Activated CD4-positive, alpha-beta T cell treated with anti-CD3 and anti-CD28 coated beads for 4 hours (primary cell): Measurements from ENCODE around the gene ARHGEF39.

Experiments
- DNase-seq, 2 donors: peaks; one replicate each; pipeline ENCODE4 v3.0.0-alpha.2; 2020

Gene ARHGEF39

GRCh38 chr9:35690614-35691333, 25.8 kb upstream of the ARHGEF39 start:
- DNase-seq, result peak; percentile 15 to 36

GRCh38 chr9:35690294-35690613, 25.3 kb upstream of the ARHGEF39 start:
- DNase-seq, result no peak

- no peak for DNase-seq
Observed at GRCh38 chr9:35689542-35690293, 24.7 kb upstream of the ARHGEF39 start, which contains the start of gene TPM2. TPM2 (minus strand) TSS chr9:35689925; CDS start chr9:35689817, 108 bp downstream.

DNA sequence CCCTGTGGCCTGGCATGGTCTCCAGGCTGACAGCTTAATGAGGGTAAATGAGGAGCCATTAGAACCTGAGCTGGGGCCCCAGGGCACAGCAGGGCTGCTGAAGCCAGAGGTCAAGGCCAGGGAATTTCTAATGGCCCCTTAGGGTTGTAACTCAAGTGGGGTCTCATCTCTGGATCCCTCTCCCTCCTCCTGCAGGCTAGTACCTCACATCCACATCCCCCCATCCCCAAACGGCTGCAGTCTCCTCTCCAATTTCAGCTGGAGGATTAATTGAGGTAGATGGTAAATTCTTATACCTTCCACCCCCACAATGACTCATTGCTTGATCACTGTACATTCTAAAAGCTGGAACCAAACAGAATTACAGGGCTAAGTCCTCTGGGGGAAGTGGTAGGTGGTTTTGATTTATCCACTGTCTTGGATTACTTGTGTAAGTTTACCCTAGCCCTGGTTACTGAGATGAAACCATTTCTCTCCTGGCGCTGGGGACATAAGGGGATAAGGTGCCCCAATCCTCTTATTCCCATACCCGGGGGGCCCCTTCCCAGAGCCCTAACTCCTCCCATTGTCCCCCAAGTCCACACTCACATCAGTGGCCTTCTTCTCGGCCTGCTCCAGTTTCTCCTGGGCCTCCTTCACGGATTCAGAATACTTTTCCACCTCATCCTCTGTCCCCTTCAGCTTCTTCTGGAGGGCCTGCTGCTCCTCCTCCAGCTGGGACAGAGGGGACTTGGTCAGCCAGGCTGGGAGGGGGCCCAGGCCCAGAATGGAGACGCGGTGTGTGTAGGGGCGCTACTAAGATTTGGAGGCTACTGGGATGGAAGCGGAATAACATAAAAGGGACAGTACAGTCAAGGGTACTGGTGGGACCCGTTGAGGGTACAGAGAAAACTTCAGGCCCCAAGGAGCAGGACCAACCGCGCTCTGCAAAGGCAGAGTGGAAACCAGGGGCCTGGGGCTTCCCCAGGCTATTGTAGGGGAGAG, 23.9 kb upstream of the ARHGEF39 start:
- DNase-seq, result no peak

DNA sequence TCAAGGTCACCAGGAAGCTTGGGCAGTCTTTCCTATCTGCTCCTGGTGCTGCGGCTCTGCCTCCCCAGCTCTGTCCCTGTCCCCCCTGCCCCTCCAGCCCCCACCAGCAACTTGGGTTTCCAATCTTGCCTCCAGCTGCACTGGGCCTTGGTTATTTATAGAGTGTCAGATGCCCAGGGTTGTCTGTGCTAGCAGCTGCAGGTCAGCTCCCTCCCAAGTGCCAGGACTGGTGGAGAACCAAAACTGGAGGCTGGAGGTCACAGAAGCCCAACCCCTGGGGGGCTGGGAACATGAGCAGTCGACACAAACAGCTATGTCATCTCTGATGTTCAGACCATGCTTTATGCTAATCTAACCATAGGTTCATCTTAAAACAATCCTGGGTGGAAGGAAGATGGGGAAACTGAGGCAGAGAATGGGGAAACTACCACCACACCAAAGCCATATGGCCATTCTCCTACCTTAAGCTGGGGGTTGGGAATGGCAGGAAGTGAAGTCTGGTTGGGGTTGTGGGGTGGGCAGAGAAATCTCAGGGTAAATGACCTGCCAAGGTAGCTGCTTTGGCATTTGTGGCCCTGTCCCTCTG, 23.1 kb upstream of the ARHGEF39 start:
- DNase-seq, result no peak

DNA sequence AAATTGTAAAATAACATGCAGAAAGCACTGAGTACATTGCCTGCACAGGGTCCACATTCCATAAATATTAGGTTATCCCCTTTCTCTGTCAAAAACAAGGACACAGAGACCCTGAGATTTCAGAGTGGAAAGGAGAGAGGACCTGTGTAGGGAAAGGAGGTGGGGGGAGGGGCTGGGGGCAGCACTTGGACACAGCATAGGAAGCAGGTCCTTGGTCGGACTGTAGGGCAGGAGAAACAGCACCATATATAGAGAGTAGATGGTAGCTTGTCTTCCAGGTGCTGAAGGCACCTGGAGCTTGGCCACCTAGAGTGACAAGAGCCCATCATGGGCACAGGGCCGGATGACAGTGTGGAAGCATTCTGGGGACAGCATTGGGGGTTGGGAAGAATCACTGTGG, 22.3 kb upstream of the ARHGEF39 start:
- no peak for DNase-seq

DNA sequence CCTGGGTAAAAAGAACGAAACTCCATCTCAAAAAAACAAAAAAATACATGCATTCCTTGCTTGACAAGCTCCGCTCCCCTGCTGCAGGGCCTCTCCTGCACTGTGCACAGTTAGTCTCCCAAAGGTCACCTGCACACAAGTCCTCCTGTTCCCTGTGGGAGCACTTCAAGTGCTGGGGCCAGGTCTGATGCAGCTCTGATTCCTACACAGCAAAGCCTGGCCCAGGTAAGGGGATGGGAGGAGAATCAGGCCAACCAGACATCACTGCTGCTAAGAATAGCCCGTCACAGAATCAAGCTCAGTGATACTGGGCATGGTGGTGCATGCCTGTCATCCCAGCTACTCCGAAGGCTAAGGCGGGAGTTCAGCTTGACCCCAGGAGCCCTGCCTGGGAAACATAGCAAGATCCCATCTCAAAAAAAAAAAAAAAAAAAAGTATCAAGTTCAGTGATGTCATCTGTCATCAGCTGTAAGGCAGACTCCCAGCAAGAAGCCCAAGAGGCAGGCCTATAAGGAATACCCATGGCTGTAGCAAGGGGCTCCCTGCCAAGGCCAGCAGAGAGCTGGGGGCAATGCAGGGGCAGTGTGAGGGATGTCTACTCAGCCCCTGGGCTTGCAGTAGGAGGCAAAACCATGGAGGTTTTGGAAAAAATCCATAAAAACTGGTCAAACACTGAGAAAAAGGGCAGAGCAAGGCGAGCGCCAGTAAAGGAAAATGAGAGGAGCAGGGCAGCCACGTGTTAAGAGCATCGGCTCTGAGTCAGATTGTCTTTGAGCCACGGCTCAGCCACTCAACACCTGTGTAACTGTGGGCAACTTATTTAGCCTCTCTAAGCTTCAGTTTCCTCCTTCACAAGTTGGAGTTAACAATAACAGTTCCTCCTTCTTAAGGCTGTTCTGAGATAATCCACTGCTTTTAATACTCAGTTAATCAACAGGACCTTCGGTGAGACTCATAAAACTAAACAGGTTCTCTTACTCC, 21.5 kb upstream of the ARHGEF39 start:
- no peak for DNase-seq

DNA sequence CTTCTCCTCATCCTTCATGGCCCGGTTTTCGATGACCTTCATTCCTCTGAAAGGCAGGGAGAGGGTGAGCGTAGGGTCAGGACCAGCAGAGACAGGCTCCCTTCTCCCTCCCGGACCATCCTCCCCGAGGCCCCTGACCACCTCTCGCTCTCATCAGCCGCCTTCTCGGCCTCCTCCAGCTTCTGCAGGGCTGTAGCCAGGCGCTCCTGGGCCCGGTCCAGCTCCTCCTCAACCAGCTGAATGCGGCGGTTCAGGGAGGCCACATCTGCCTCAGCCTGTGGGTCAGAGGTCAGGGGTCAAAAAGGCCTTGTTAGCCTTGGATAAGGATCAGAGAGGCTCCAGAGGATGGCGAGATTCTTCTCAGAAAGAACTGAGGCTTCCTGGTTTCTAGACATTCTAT, 20.5 kb upstream of the ARHGEF39 start:
- DNase-seq, result no peak

GRCh38 chr9:35684921-35685320, 19.9 kb upstream of the ARHGEF39 start:
- DNase-seq, result no peak

- no peak for DNase-seq
Observed at GRCh38 chr9:35683323-35683722, 18.3 kb upstream of the ARHGEF39 start.

DNA sequence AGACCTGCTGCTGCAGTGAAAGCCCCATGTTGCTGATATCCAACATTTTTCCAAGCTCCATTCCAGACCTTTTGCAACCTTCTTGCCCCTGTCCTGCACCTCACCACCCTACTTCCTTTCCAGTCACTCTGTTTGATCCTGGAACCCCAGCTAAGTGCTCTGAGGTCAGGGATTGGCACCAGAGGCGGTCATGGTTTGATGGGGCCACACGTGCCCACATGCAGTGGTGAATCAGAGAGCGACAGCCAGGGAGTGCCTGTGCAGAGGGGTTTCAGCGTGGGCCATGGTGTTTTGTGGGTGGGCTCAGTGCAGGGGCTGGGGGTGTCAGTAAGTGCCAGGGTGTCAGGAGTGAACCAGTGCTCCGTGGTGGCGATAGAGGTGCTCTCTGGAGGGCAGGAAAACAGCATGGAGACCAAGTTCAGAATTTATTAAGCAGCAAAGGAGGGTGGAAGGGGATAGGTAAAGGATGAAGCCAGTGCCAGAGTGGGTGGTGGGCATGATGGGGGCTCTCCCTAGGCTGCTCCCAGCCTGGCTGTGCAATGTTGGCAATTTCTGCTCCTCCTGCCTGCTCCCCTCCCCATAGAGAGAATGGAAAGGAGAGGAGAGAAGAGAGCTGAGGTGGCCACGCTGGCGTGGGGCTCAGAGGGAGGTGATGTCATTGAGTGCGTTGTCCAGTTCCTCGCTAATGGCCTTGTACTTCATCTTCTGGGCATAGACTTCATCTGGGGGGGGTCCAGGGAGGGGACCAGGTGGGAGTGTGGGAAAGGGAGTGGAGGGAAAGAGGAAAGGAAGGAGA, 17.7 kb upstream of the ARHGEF39 start:
- DNase-seq, result no peak

- DNase-seq, result no peak
Observed at GRCh38 chr9:35682051-35682450, 17.1 kb upstream of the ARHGEF39 start.

DNA sequence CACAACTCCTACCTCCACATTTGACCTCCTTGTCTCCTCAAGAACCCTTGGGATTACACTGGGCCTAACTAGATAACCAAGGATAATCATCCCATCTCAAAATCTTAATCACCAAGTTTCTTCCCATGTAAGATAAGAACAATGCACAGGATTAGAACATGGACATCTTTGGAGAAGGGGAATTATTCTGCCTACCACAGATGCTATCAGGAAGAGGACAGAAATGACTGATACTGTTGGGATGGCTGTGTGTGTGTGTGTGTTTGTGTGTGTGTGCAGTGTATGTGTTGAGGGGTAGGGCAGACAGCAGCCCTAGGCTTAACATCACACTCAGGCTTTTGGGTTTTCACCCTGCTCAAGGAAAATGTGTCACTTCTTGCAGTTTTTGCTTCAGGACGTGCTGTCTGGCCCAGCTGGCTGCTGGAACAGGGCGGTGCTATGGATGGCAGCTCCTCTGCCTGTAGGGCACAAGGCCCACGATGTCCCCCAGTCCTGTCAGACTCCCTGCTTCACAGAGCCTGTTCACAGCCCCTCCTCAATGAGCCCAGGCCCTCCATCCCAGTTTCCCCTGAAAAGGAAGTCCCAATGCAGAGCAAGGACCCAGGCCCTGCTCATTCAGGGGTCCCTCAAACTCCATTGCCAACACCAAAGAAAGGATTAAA, 16.5 kb upstream of the ARHGEF39 start:
- no peak for DNase-seq

DNA sequence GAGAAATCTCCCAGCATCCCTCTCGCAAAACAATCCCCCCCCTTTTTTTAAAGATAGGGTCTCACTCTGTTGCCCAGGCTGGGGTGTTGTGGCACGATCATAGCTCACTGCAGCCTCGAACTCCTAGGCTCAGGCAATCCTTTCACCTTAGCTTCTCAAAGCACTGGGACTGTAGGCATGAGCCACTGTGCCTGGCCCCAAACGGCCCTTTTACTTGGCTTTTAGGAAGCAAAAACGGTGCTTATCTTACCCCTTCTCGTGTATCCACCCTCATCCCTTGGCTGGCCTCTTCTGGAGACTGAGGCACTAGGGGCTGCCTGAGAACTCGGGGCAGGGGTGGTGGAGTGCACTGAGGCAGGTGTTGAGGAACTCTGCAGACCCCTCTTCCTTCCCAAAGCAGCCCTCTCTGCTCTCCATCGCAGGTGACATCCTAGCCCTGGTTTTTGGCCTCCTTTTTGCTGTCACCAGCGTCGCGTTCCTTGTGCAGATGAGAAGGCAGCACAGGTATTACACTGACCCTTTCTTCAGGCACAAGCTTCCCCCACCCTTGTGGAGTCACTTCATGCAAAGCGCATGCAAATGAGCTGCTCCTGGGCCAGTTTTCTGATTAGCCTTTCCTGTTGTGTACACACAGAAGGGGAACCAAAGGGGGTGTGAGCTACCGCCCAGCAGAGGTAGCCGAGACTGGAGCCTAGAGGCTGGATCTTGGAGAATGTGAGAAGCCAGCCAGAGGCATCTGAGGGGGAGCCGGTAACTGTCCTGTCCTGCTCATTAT, 15.5 kb upstream of the ARHGEF39 start:
- DNase-seq, result no peak

- DNase-seq, result no peak
Observed at GRCh38 chr9:35679766-35680330, 14.9 kb upstream of the ARHGEF39 start.

DNA sequence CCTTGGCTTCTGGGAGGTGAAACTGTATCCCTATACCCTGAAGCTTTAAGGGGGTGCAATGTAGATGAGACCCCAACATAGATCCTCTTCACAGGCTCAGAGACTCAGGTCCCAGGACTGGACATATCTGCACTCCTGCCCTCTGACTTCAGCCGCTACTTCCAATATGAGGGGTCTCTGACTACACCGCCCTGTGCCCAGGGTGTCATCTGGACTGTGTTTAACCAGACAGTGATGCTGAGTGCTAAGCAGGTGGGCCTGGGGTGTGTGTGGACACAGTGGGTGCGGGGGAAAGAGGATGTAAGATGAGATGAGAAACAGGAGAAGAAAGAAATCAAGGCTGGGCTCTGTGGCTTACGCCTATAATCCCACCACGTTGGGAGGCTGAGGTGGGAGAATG, 14.1 kb upstream of the ARHGEF39 start:
- no peak for DNase-seq

GRCh38 chr9:35675732-35676392, 10.9 kb upstream of the ARHGEF39 start:
- DNase-seq, result no peak

GRCh38 chr9:35675204-35675603, 10.2 kb upstream of the ARHGEF39 start:
- DNase-seq, result no peak

DNA sequence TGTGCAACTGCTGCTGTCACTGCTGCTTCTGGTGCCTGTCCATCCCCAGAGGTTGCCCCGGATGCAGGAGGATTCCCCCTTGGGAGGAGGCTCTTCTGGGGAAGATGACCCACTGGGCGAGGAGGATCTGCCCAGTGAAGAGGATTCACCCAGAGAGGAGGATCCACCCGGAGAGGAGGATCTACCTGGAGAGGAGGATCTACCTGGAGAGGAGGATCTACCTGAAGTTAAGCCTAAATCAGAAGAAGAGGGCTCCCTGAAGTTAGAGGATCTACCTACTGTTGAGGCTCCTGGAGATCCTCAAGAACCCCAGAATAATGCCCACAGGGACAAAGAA, 9.0 kb upstream of the ARHGEF39 start:
- no peak for DNase-seq
